Neural crest cell (in vitro differentiated cells): ENCODE results near the gene TMEM131L. TPM values are rescaled to one million over a fixed set of nuclear protein-coding genes. Genes with fewer than 3 reads are reported as not detected.
"Not testable (repeated sequence)": the region's sequence is repeated elsewhere in the genome, so short reads cannot be mapped to it uniquely, and the experiment has no call there.

Experiments used
- DNase-seq: peaks from one replicate; pipeline ENCODE4 v3.0.0; 2021; ENCODE audit warnings: low read depth, mixed read lengths, low spot score
- H3K27ac Mint-ChIP-seq: one replicate; pipeline ENCODE4 v1.8.0; 2021; ENCODE audit warnings: mild to moderate bottlenecking, mixed read lengths; ENCODE audit not compliant: unreplicated experiment
- H3K27me3 Mint-ChIP-seq: 2 replicates; pipeline ENCODE4 v1.8.0; 2021; ENCODE audit warnings: low read depth, mild to moderate bottlenecking, mixed read lengths
- H3K36me3 Mint-ChIP-seq: 2 replicates; pipeline ENCODE4 v1.8.0; 2021; ENCODE audit warnings: low read depth, mild to moderate bottlenecking, mixed read lengths
- H3K4me1 Mint-ChIP-seq: 2 replicates; pipeline ENCODE4 v1.8.0; 2021; ENCODE audit warnings: mixed read lengths
- H3K4me3 Mint-ChIP-seq: one replicate; pipeline ENCODE4 v1.8.0; 2021; ENCODE audit warnings: mild to moderate bottlenecking, mixed read lengths
- H3K9me3 Mint-ChIP-seq: 2 replicates; pipeline ENCODE4 v1.8.0; 2021; ENCODE audit warnings: mixed read lengths
- CTCF ChIP-seq: fragments of 200-600 bp; sonication (generic); conservative IDR thresholded peaks from 2 replicates; pipeline ENCODE4 v1.5.0; 2021; ENCODE audit warnings: antibody characterized with exemption, mild to moderate bottlenecking
- long read RNA-seq: library from polyadenylated mRNA; unstranded; transcript quantifications from one replicate; pipeline ENCODE4 v2.0.0, GENCODE V29; 2020
- total RNA-seq: library from RNA; stranded (reverse); gene quantifications from 2 replicates; pipeline ENCODE4 v1.2.1, GENCODE V29; 2021

Gene TMEM131L, protein sequence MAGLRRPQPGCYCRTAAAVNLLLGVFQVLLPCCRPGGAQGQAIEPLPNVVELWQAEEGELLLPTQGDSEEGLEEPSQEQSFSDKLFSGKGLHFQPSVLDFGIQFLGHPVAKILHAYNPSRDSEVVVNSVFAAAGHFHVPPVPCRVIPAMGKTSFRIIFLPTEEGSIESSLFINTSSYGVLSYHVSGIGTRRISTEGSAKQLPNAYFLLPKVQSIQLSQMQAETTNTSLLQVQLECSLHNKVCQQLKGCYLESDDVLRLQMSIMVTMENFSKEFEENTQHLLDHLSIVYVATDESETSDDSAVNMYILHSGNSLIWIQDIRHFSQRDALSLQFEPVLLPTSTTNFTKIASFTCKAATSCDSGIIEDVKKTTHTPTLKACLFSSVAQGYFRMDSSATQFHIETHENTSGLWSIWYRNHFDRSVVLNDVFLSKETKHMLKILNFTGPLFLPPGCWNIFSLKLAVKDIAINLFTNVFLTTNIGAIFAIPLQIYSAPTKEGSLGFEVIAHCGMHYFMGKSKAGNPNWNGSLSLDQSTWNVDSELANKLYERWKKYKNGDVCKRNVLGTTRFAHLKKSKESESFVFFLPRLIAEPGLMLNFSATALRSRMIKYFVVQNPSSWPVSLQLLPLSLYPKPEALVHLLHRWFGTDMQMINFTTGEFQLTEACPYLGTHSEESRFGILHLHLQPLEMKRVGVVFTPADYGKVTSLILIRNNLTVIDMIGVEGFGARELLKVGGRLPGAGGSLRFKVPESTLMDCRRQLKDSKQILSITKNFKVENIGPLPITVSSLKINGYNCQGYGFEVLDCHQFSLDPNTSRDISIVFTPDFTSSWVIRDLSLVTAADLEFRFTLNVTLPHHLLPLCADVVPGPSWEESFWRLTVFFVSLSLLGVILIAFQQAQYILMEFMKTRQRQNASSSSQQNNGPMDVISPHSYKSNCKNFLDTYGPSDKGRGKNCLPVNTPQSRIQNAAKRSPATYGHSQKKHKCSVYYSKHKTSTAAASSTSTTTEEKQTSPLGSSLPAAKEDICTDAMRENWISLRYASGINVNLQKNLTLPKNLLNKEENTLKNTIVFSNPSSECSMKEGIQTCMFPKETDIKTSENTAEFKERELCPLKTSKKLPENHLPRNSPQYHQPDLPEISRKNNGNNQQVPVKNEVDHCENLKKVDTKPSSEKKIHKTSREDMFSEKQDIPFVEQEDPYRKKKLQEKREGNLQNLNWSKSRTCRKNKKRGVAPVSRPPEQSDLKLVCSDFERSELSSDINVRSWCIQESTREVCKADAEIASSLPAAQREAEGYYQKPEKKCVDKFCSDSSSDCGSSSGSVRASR (N-terminal part only)
- 36.1 and 36.6 TPM in 2 replicates for total RNA-seq
- long read RNA-seq, full-length matches to known transcripts: 4 of 145 reads
- long read RNA-seq, partial matches to known transcripts: 112 of 145 reads
- long read RNA-seq, other reads (novel, unspliced or antisense): 29 of 145 reads

GRCh38 chr4:153466081-153466948 is at the start of gene TMEM131L:
Gene TMEM131L, plus strand, starts transcription at chr4:153466360. Its CDS starts 38 bp downstream, at chr4:153466398.
- Mint-ChIP-seq H3K4me1 (peaks cover 47% of the 10 kb centered on the region), H3K9me3 (no peaks in the 10 kb centered on the region), H3K27ac (peak within 1 kb of the TSS; percentile 92), H3K36me3 (no peaks in the 10 kb centered on the region), H3K27me3 (peaks cover 16% of the 10 kb centered on the region), H3K4me3 (peak within 1 kb of the TSS; percentile 95)
- TF ChIP-seq CTCF: no peak
- DNase-seq: peak; percentile 59

DNA sequence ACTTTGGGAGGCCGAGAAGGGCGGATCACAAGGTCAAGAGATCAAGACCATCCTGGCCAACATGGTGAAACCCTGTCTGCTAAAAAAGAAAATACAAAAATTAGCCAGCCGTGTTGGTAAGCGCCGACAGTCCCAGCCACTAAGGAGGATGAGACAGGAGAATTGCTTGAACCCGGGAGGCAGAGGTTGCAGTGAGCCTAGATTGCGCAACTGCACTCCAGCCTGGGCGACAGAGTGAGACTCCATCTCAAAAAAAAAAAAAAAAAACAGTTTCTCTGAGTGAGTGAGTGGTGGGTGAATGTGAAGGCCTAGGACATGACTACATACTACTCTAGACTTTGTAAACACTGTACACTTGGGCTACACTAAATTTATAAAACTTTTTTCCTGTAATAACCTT is 49.7 kb upstream of the TMEM131L start:
- not testable (repeated sequence) for H3K27me3 Mint-ChIP-seq, H3K36me3 Mint-ChIP-seq
- peaks cover 38% of the 10 kb centered on the region for H3K4me1 Mint-ChIP-seq

GRCh38 chr4:153418121-153418520 is 48.0 kb upstream of the TMEM131L start:
- Mint-ChIP-seq H3K27me3 (no peaks in the 10 kb centered on the region), H3K27ac (peak overlapping the region; percentile 14)

More for the DNA sequence above, 49.7 kb upstream of the TMEM131L start:
- DNase-seq, H3K9me3 Mint-ChIP-seq, H3K27ac Mint-ChIP-seq, H3K4me3 Mint-ChIP-seq: not testable (repeated sequence)

GRCh38 chr4:153418558-153418957 is 47.6 kb upstream of the TMEM131L start:
- H3K36me3 Mint-ChIP-seq: peaks cover 7% of the 10 kb centered on the region
- peak overlapping the region; percentile 18 for H3K4me3 Mint-ChIP-seq
- peaks cover 35% of the 10 kb centered on the region for H3K4me1 Mint-ChIP-seq
- TF ChIP-seq CTCF: no peak
- H3K27ac Mint-ChIP-seq: peak overlapping the region; percentile 14
- H3K27me3 Mint-ChIP-seq: no peaks in the 10 kb centered on the region
- no peaks in the 10 kb centered on the region for H3K9me3 Mint-ChIP-seq
- no peak for DNase-seq

More at GRCh38 chr4:153418121-153418520, 48.0 kb upstream of the TMEM131L start:
- TF ChIP-seq CTCF: no peak
- H3K9me3 Mint-ChIP-seq: no peaks in the 10 kb centered on the region
- H3K4me1 Mint-ChIP-seq: peaks cover 38% of the 10 kb centered on the region
- H3K36me3 Mint-ChIP-seq: peaks cover 7% of the 10 kb centered on the region
- peak overlapping the region; percentile 18 for H3K4me3 Mint-ChIP-seq
- DNase-seq: no peak

GRCh38 chr4:153419029-153419428 is 47.1 kb upstream of the TMEM131L start:
- no peak for DNase-seq
- H3K4me1 Mint-ChIP-seq: peaks cover 30% of the 10 kb centered on the region

More at GRCh38 chr4:153419029-153419428, 47.1 kb upstream of the TMEM131L start:
- TF ChIP-seq CTCF: no peak
- peak overlapping the region; percentile 18 for H3K4me3 Mint-ChIP-seq
- peak overlapping the region; percentile 14 for H3K27ac Mint-ChIP-seq
- H3K36me3 Mint-ChIP-seq: peaks cover 2% of the 10 kb centered on the region
- no peaks in the 10 kb centered on the region for H3K9me3 Mint-ChIP-seq
- no peaks in the 10 kb centered on the region for H3K27me3 Mint-ChIP-seq
